IPS DF 6.9 (cell line): ENCODE data around the gene SCFD2.
"Not testable (repeated sequence)": the region's sequence is repeated elsewhere in the genome, so short reads cannot be mapped to it uniquely, and the experiment has no call there.

Experiments used
- DNase-seq: peaks from one replicate; pipeline ENCODE4 v3.0.0-alpha.2; 2013; ENCODE audit warnings: low read depth, low spot score
- H3K27ac ChIP-seq: one replicate; pipeline ENCODE4 v1.5.1; 2013; ENCODE audit warnings: low read length, control low read depth
- H3K27me3 ChIP-seq: 2 replicates; pipeline ENCODE4 v1.6.1; 2013; ENCODE audit warnings: mild to moderate bottlenecking, low read length; ENCODE audit not compliant: control insufficient read depth, insufficient read depth
- H3K36me3 ChIP-seq: 2 replicates; pipeline ENCODE4 v1.6.1; 2013; ENCODE audit warnings: low read length; ENCODE audit not compliant: control insufficient read depth, insufficient read depth
- H3K4me1 ChIP-seq: 2 replicates; pipeline ENCODE4 v1.6.1; 2013; ENCODE audit warnings: low read length; ENCODE audit not compliant: control insufficient read depth, insufficient read depth
- H3K4me3 ChIP-seq: 2 replicates; pipeline ENCODE4 v1.5.1; 2013; ENCODE audit warnings: mild to moderate bottlenecking, low read length
- H3K9me3 ChIP-seq: 2 replicates; pipeline ENCODE4 v1.6.1; 2013; ENCODE audit warnings: low read length, inconsistent platforms; ENCODE audit not compliant: control insufficient read depth, insufficient read depth
- WGBS: extraction: QIAGEN DNeasy Blood & Tissue Kit; methylation state at CpG from one replicate; pipeline ENCODE4 v1.1.7; 2013; ENCODE audit warnings: mixed read lengths, missing lambda C conversion rate; ENCODE audit not compliant: insufficient read length, insufficient coverage; 5-methylcytosine and 5-hydroxymethylcytosine counted together

The SCFD2 gene

GRCh38 chr4:53147197-53147596 is 218.7 kb downstream of the SCFD2 start:
- no peak overlapping the region for H3K27ac ChIP-seq
- no peak overlapping the region for H3K4me3 ChIP-seq
- no peak for DNase-seq
- H3K27me3 ChIP-seq, result no peaks in the 10 kb centered on the region
- no peaks in the 10 kb centered on the region for H3K36me3 ChIP-seq
- no peaks in the 10 kb centered on the region for H3K9me3 ChIP-seq
- no peaks in the 10 kb centered on the region for H3K4me1 ChIP-seq
- no CpG with 5 or more reads among the region's 4 CpGs for WGBS

- no peak for DNase-seq
- Histone ChIP-seq H3K27ac (no peak overlapping the region), H3K27me3 (no peaks in the 10 kb centered on the region), H3K9me3 (no peaks in the 10 kb centered on the region), H3K4me3 (no peak overlapping the region), H3K36me3 (no peaks in the 10 kb centered on the region), H3K4me1 (no peaks in the 10 kb centered on the region)
- WGBS, result no CpG with 5 or more reads among the region's 2 CpGs
These were observed 224.6 kb downstream of the SCFD2 start for GRCh38 chr4:53141308-53141707.

GRCh38 chr4:53139256-53139655 is 226.6 kb downstream of the SCFD2 start:
- not testable (repeated sequence) for DNase-seq, H3K36me3 ChIP-seq
- no CpG with 5 or more reads among the region's 32 CpGs for WGBS

GRCh38 chr4:53137468-53137867 is 228.4 kb downstream of the SCFD2 start:
- H3K27me3 ChIP-seq, result no peaks in the 10 kb centered on the region
- H3K27ac ChIP-seq, result no peak overlapping the region
- H3K4me3 ChIP-seq, result no peak overlapping the region
- H3K9me3 ChIP-seq, result no peaks in the 10 kb centered on the region
- H3K4me1 ChIP-seq, result no peaks in the 10 kb centered on the region
- DNase-seq, result no peak
- no peaks in the 10 kb centered on the region for H3K36me3 ChIP-seq

More at GRCh38 chr4:53139256-53139655, 226.6 kb downstream of the SCFD2 start:
- H3K4me1 ChIP-seq, H3K9me3 ChIP-seq, H3K27me3 ChIP-seq, H3K4me3 ChIP-seq, H3K27ac ChIP-seq: not testable (repeated sequence)

GRCh38 chr4:53136954-53137353 is 228.9 kb downstream of the SCFD2 start:
- H3K9me3 ChIP-seq, result no peaks in the 10 kb centered on the region
- no CpG with 5 or more reads among the region's 2 CpGs for WGBS
- DNase-seq, result no peak
- H3K27ac ChIP-seq, result no peak overlapping the region
- no peak overlapping the region for H3K4me3 ChIP-seq
- H3K27me3 ChIP-seq, result no peaks in the 10 kb centered on the region
- no peaks in the 10 kb centered on the region for H3K36me3 ChIP-seq
- H3K4me1 ChIP-seq, result no peaks in the 10 kb centered on the region

- Histone ChIP-seq H3K27me3 (no peaks in the 10 kb centered on the region), H3K4me1 (no peaks in the 10 kb centered on the region), H3K4me3 (no peak overlapping the region), H3K9me3 (no peaks in the 10 kb centered on the region), H3K27ac (no peak overlapping the region), H3K36me3 (no peaks in the 10 kb centered on the region)
- DNase-seq, result no peak
- WGBS, result no CpG with 5 or more reads among the region's 4 CpGs
These were observed 233.5 kb downstream of the SCFD2 start for GRCh38 chr4:53132132-53132891.

- Histone ChIP-seq H3K36me3 (no peaks in the 10 kb centered on the region), H3K9me3 (no peaks in the 10 kb centered on the region), H3K27me3 (no peaks in the 10 kb centered on the region), H3K27ac (no peak overlapping the region), H3K4me3 (no peak overlapping the region), H3K4me1 (no peaks in the 10 kb centered on the region)
- DNase-seq, result no peak
- no CpG with 5 or more reads among the region's 2 CpGs for WGBS
These were observed 234.3 kb downstream of the SCFD2 start for GRCh38 chr4:53131562-53131925.

- H3K4me3 ChIP-seq, result no peak overlapping the region
- H3K27ac ChIP-seq, result no peak overlapping the region
- DNase-seq, result no peak
- H3K4me1 ChIP-seq, result no peaks in the 10 kb centered on the region
- no peaks in the 10 kb centered on the region for H3K27me3 ChIP-seq
- H3K9me3 ChIP-seq, result no peaks in the 10 kb centered on the region
- no peaks in the 10 kb centered on the region for H3K36me3 ChIP-seq
- WGBS, result no CpG with 5 or more reads among the region's 5 CpGs
These were observed 234.8 kb downstream of the SCFD2 start for GRCh38 chr4:53130896-53131561.

GRCh38 chr4:53128706-53129357 is 237.0 kb downstream of the SCFD2 start:
- DNase-seq, result no peak
- H3K27ac ChIP-seq, result no peak overlapping the region
- H3K27me3 ChIP-seq, result no peaks in the 10 kb centered on the region
- H3K4me3 ChIP-seq, result no peak overlapping the region
- no peaks in the 10 kb centered on the region for H3K4me1 ChIP-seq
- WGBS, result no CpG with 5 or more reads among the region's 2 CpGs
- H3K36me3 ChIP-seq, result no peaks in the 10 kb centered on the region
- no peaks in the 10 kb centered on the region for H3K9me3 ChIP-seq

GRCh38 chr4:53128231-53128630 is 237.6 kb downstream of the SCFD2 start:
- Histone ChIP-seq H3K36me3 (no peaks in the 10 kb centered on the region), H3K9me3 (no peaks in the 10 kb centered on the region), H3K27me3 (no peaks in the 10 kb centered on the region), H3K27ac (no peak overlapping the region), H3K4me3 (no peak overlapping the region), H3K4me1 (no peaks in the 10 kb centered on the region)
- no CpG with 5 or more reads among the region's 4 CpGs for WGBS
- DNase-seq, result no peak
